ENCODE results near the gene PIGR. TPM values are rescaled to one million over a fixed set of nuclear protein-coding genes. Genes with fewer than 3 reads are reported as not detected.

PIGR gene
- total and polyA plus RNA-seq, 2 of the 4 experiments (the other 2 are of a cell fraction) = not detected

DNA sequence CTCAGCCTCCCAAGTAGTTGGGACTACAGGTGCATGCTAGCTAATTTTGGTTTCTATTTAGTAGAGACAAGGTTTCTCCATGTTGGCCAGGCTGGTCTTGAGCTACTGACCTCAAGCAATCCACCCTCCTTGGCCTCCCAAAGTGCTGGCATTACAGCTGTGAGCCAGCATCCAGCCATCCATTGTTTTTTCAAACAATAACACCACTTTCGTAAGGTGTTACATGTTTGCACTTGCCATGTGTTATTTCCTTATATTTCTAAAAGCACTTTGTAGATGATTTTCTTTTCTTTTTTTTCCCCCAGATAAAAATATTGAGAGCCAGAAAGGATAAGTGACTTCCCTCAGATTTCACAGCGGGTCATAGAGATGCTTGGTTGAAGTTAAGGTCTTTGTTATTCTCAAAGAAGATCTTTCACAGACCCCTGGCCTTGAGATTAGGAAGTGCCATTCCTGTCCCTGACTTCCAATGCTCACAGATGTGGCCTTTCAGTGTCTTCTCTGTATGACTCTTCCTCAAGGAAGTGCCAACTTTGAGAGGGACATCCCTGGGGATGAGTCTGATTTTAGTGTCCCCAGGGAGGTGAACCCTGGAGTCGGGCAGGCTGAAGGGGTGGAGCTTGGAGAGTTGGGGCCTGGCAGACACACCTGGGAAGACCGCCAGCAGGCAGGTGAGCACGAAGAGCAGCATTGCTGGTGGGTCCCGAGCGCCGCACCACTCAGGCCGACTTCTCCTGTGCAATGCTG is 6.3 kb downstream of the PIGR start:
- POLR2A ChIA-PET (ENCODE audit: unreplicated experiment) = no interaction called here
- no peaks in the 10 kb centered on the region for H4K20me1 ChIP-seq (ENCODE audit: insufficient read depth, low read length)
- CTCF ChIA-PET = no interaction called here
- no peak overlapping the region for H2BK15ac ChIP-seq (ENCODE audit: low read depth, low read length)
- no peaks in the 10 kb centered on the region for H3K9me1 ChIP-seq (ENCODE audit: insufficient read depth, low read length)
- peaks cover 53% of the 10 kb centered on the region for H3K27me3 ChIP-seq (ENCODE audit: control insufficient read depth, insufficient read depth, low read length)
- H3K4me2 ChIP-seq (ENCODE audit: low read depth, low read length) = no peak overlapping the region
- H2AFZ ChIP-seq (replicated peaks; ENCODE audit: low read length, poor library complexity) = no peak overlapping the region
- no peak overlapping the region for H4K5ac ChIP-seq (ENCODE audit: low read depth, low read length)
- H3K9me3 ChIP-seq (ENCODE audit: control insufficient read depth, insufficient read depth, low read length) = no peaks in the 10 kb centered on the region
- H3K4me1 ChIP-seq (ENCODE audit: control insufficient read depth, insufficient read depth, low read length) = no peaks in the 10 kb centered on the region
- intact Hi-C loops (cut with micrococcal nuclease) (loop anchor here (5.0 kb wide), 1 partner anchor 137 kb away; no protein-coding TSS in a partner anchor), dilution Hi-C loops (cut with HindIII; ENCODE audit: low sequenced_read_pairs, unreplicated experiment) (no loop called here), in situ Hi-C loops (cut with MboI; ENCODE audit: low sequenced_read_pairs) (no loop called here)
- no peak overlapping the region for H3K14ac ChIP-seq (replicated peaks; ENCODE audit: low read depth, low read length)
- DNase-seq (no peak), ATAC-seq (ENCODE audit: low read depth) (no peak)
- no TSS peak for BruUV-seq (replicated peaks)
- H3K79me1 ChIP-seq (ENCODE audit: low read depth in 1 of 2, low read length in 2 of 2) = no peaks in the 10 kb centered on the region
- H3K27ac ChIP-seq (ENCODE audit: insufficient read depth, low read length) = no peak overlapping the region
- H3K4ac ChIP-seq (ENCODE audit: low read depth, low read length) = no peak overlapping the region
- no peak overlapping the region for H2BK5ac ChIP-seq (ENCODE audit: low read depth, low read length, poor library complexity, severe bottlenecking)
- WGBS, 2 experiments (ENCODE audit: extremely low coverage in 2 of 2, insufficient read length in 1 of 2) = 91% methylated on average over 7 of the region's 9 CpGs; no CpG with 5 or more reads in 1 of the 2 experiments
- no peak overlapping the region for H3K4me3 ChIP-seq (ENCODE audit: insufficient read depth, low read depth, low read length)
- no peak overlapping the region for H3K9ac ChIP-seq (ENCODE audit: low read depth, low read length)
- no peak overlapping the region for H2AK5ac ChIP-seq (ENCODE audit: low read depth, low read length)
- no peaks in the 10 kb centered on the region for H3K36me3 ChIP-seq (ENCODE audit: control insufficient read depth, insufficient read depth, low read length)
- no peak overlapping the region for H3K56ac ChIP-seq (ENCODE audit: extremely low read depth, insufficient read depth, low read length)
- H4K91ac ChIP-seq (ENCODE audit: insufficient read depth, low read depth, low read length) = no peak overlapping the region
- H2BK120ac ChIP-seq (ENCODE audit: low read depth, low read length) = no peak overlapping the region
- no peak overlapping the region for H3K23ac ChIP-seq (ENCODE audit: low read depth, low read length)
- no peak overlapping the region for H4K8ac ChIP-seq (ENCODE audit: low read depth in 2 of 2, low read length in 2 of 2)
- H3K18ac ChIP-seq (ENCODE audit: low read depth, low read length) = no peak overlapping the region
- no peak overlapping the region for H2BK20ac ChIP-seq (ENCODE audit: low read depth, low read length)
- no peak overlapping the region for H2AK9ac ChIP-seq (replicated peaks; ENCODE audit: low read depth, low read length, poor library complexity)
- TF ChIP-seq FOS (IDR thresholded peaks at IDR 0.05; ENCODE audit: low read depth, low read length) (no peak), RCOR1 (IDR thresholded peaks at IDR 0.05; ENCODE audit: insufficient replicate concordance, low read length) (no peak), SMC3 (IDR thresholded peaks at IDR 0.05; ENCODE audit: low read depth, low read length) (no peak), NFE2L2 (IDR thresholded peaks at IDR 0.05; ENCODE audit: low read depth, low read length) (no peak), RAD21 (IDR thresholded peaks at IDR 0.05; ENCODE audit: low read length) (no peak), CHD1 (IDR thresholded peaks at IDR 0.05; ENCODE audit: low read depth, low read length) (no peak), MAZ (IDR thresholded peaks at IDR 0.05; ENCODE audit: borderline replicate concordance, low read depth, low read length) (no peak), RFX5 (IDR thresholded peaks at IDR 0.05; ENCODE audit: low read depth, low read length) (no peak), CEBPB (IDR thresholded peaks at IDR 0.05; ENCODE audit: low read depth, low read length) (no peak), BHLHE40 (IDR thresholded peaks at IDR 0.05; ENCODE audit: low read depth, low read length) (no peak), MAFK (IDR thresholded peaks at IDR 0.05; ENCODE audit: low read depth, low read length) (no peak), POLR2A (IDR thresholded peaks at IDR 0.05; ENCODE audit: low read depth, low read length) (no peak), MXI1 (IDR thresholded peaks at IDR 0.05; ENCODE audit: borderline replicate concordance, low read depth, low read length) (no peak)
- TF ChIP-seq, protein P1, sequence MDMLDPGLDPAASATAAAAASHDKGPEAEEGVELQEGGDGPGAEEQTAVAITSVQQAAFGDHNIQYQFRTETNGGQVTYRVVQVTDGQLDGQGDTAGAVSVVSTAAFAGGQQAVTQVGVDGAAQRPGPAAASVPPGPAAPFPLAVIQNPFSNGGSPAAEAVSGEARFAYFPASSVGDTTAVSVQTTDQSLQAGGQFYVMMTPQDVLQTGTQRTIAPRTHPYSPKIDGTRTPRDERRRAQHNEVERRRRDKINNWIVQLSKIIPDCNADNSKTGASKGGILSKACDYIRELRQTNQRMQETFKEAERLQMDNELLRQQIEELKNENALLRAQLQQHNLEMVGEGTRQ (IDR thresholded peaks at IDR 0.05; ENCODE audit: low read depth, low read length) = no peak
- TF ChIP-seq, protein P2, sequence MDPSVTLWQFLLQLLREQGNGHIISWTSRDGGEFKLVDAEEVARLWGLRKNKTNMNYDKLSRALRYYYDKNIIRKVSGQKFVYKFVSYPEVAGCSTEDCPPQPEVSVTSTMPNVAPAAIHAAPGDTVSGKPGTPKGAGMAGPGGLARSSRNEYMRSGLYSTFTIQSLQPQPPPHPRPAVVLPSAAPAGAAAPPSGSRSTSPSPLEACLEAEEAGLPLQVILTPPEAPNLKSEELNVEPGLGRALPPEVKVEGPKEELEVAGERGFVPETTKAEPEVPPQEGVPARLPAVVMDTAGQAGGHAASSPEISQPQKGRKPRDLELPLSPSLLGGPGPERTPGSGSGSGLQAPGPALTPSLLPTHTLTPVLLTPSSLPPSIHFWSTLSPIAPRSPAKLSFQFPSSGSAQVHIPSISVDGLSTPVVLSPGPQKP (IDR thresholded peaks at IDR 0.05; ENCODE audit: borderline replicate concordance, low read depth, low read length) = no peak
- TF ChIP-seq, protein P3, sequence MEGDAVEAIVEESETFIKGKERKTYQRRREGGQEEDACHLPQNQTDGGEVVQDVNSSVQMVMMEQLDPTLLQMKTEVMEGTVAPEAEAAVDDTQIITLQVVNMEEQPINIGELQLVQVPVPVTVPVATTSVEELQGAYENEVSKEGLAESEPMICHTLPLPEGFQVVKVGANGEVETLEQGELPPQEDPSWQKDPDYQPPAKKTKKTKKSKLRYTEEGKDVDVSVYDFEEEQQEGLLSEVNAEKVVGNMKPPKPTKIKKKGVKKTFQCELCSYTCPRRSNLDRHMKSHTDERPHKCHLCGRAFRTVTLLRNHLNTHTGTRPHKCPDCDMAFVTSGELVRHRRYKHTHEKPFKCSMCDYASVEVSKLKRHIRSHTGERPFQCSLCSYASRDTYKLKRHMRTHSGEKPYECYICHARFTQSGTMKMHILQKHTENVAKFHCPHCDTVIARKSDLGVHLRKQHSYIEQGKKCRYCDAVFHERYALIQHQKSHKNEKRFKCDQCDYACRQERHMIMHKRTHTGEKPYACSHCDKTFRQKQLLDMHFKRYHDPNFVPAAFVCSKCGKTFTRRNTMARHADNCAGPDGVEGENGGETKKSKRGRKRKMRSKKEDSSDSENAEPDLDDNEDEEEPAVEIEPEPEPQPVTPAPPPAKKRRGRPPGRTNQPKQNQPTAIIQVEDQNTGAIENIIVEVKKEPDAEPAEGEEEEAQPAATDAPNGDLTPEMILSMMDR (conservative IDR thresholded peaks at IDR 0.05; ENCODE audit: low read depth, low read length) = no peak

All from IMR-90 (cell line).